LNCaP clone FGC (cell line): ENCODE data around the gene DPM2.

ENCODE experiments used
- DNase-seq: peaks from one replicate; pipeline ENCODE4 v3.0.0-alpha.2; 2011; ENCODE audit warnings: low read depth
- H3K4me3 ChIP-seq: 2 replicates; pipeline ENCODE4 v1.5.1; 2011; ENCODE audit warnings: mild to moderate bottlenecking, low read depth, low read length, control low read depth
- TF ChIP-seq, protein P1 (sequence below): IDR thresholded peaks from 2 replicates; pipeline ENCODE4 v1.5.1; 2012; ENCODE audit warnings: mild to moderate bottlenecking; ENCODE audit not compliant: control insufficient read depth, insufficient read depth; ENCODE audit errors: extremely low read depth

Gene DPM2

DNA sequence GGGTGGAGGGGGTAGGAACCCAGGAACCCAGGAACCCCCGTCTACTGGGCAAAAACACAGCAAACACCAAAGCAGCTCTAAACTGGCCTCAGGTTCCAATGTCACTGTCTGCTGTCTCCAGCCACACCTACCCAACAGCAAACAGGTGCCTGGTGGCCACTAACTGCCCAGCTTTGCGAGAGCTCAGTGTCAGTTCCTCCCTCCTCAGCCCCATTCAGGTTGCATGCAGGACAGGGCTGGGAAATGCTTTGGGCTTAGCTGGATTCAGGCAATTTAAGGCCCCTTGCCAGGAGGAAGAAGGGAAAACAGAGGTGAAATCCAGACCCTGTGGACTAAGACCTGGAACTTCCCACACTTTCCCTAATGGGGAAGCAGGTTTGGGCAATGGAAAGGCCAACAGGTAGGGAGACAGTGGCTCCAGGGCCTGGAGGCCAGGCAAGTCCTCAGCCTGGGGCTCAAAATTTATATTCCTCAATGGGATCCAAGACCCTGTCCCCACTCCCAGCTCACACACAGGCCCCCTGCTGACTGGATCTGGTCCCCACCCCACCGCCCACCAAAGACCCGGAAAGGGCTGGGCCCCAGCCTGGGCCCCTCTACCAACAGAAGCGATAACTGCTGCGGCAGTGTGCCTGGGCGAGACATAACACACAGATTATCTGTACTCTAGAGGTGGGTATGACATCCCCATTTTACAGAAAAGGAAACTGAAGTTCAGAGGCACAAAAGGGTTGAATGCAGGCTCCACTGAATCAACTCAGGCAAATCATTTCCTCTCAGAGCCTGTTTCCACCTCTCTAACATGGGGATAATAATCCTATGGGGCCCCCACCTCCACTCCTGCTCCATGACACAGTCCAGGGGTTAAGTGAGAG, 39.6 kb upstream of the DPM2 start:
- DNase-seq = no peak
- H3K4me3 ChIP-seq = peak overlapping the region; percentile 94
- TF ChIP-seq, protein P1, sequence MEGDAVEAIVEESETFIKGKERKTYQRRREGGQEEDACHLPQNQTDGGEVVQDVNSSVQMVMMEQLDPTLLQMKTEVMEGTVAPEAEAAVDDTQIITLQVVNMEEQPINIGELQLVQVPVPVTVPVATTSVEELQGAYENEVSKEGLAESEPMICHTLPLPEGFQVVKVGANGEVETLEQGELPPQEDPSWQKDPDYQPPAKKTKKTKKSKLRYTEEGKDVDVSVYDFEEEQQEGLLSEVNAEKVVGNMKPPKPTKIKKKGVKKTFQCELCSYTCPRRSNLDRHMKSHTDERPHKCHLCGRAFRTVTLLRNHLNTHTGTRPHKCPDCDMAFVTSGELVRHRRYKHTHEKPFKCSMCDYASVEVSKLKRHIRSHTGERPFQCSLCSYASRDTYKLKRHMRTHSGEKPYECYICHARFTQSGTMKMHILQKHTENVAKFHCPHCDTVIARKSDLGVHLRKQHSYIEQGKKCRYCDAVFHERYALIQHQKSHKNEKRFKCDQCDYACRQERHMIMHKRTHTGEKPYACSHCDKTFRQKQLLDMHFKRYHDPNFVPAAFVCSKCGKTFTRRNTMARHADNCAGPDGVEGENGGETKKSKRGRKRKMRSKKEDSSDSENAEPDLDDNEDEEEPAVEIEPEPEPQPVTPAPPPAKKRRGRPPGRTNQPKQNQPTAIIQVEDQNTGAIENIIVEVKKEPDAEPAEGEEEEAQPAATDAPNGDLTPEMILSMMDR = no peak

DNA sequence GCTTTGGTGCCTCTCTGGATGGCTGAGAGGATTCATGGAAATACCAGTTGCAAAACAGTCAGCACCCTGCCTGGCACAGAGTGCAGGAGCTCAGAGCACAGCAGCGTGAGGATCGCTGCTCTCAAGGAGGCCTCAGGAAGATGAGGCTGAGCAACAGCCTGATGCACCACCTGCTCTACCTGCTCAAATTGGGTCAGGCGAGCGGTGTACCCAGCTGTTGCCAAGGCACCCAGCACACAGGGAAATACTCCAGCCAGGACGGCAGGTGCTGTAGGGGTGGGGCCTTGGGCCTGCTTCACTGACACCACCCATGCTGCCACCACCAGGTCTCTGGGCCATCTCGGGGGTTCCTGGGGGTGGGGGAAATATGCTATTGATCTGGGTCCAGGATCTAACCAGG, 38.8 kb upstream of the DPM2 start:
- TF ChIP-seq, protein P1 = no peak
- no peak for DNase-seq
- peak overlapping the region; percentile 19; the same call in 1 of the 2 replicates for H3K4me3 ChIP-seq

DNA sequence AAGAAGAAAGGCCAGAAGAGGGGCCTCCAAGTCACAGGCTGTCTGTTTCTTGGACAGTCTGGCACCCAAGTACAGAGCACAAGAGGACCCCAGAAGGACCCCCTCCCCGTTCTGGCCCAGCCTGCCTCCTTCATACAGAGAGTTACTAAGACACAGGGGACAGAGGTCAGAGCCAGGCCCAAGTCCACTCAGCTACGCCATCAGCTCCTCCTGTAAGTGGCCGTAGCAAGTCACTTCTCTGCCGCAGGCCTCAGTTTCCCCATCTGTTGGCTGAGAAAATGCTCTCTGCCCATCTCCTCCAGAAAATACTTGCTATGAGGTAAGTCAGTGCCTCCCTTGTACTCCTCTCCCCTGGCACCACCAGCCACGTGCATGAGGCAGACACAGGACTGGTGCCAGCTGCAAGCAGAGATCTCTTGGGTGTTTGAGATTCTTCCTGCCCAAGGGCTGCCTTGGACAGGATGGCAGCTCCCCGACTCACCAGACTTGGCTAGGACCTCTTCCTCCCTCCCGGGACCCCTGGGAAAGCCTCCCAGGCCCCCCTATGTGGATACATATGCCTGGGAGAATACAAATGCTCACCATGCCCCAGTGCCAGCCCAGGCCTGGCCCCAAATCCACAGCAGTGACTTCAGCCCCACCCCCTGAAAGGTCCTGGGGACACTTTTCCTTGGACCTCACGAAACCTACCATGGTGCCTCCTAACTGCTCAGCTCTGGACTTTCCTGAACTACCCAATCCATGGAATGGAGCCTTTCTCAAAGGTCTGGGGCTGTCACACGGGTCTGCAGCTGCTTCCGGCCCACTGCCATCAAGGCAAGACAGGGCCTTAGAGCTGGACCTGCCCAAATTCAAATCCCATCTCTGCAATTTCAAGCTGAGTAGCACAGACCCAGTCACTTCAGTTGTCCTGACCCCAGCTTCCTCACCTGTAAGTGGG, 38.0 kb upstream of the DPM2 start:
- TF ChIP-seq, protein P1 = no peak
- H3K4me3 ChIP-seq = no peak overlapping the region

DNA sequence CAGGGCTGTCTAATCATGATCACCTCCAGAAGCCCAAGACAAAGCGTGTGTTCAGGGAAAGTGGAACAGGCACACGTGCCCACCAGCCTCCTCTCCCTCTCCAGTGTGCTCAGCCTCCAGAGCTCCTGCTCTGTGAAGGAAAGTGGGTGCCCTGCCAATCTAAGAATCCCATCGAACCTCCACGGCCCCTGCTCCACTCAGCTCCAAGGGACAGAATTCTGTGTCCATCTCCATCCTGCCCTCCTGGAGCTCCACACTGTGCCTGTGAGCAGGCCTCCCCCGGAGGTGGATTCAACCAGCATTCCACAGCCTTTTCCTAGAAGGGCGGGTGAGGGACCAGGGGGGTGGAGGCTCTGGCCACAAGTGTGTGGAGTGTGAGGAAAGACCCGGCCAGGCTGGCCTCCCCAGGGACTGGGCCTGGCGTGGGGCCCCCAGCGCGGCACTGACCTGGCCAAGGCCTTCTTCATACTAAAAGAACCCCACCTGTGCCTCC, 37.2 kb upstream of the DPM2 start:
- TF ChIP-seq, protein P1 = no peak
- no peak for DNase-seq
- no peak overlapping the region for H3K4me3 ChIP-seq

More for the DNA sequence above, 38.0 kb upstream of the DPM2 start:
- DNase-seq = no peak

DNA sequence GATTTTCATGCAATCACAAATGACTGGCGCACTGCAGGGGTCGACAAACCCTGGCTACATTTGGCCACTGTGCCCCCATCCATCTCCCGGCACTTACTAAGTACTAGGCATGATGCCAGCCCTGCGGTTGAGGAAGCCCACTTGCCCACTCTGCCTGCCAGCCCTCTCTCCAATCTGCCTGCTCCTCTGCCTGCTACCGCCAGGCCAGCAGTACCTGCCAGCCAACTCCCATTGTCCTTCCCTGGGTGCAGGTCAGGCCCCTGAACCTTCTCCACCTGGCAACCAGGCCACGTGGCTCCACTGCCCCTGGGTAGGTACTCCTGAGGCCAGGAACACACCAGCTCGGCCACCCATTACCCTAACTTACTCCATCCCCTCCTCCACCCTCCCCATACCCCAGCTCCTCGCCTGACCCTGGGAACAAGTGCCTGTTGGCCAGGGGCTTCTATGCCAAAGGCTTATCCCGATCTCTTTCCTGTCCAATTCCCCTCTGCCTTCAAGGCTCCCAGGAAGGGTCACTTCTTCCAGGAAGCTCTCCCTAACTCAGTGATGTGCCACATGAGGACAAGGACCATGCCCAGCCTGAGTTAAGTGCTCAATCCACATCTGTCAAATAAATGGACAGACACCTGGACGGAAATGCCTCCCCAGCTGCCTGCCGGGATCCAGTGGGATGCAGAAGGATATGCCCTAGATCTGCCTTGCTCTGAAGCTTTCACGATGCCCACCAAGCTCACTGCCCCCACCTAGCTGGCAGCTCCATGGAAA, 36.5 kb upstream of the DPM2 start:
- TF ChIP-seq, protein P1 = no peak
- DNase-seq = no peak
- H3K4me3 ChIP-seq = no peak overlapping the region
